Transverse colon (tissue), 4 donors: ENCODE data around the gene TESK2.

Experiments
- POLR2A ChIP-seq: fragments of 450-650 bp; IDR thresholded peaks from one replicate; pipeline ENCODE4 v1.6.1; 2016; ENCODE audit warnings: antibody characterized with exemption, mild to moderate bottlenecking, moderate library complexity
- POLR2AphosphoS5 ChIP-seq, 3 donors: sonication (generic); formaldehyde crosslinking; IDR thresholded peaks; one replicate each; pipeline ENCODE4 v1.6.1; 2016; ENCODE audit warnings: antibody characterized with exemption in 3 of 3
- TF ChIP-seq, protein P1 (sequence below), 5 experiments: fragments of 200-600 bp in 3 of 5; fragments of 450-650 bp in 2 of 5; sonication (generic) in 3 of 5; IDR thresholded peaks; 1 replicate in 2 of 5; 2 replicates in 3 of 5; pipeline ENCODE4 v1.5.1; 2016 to 2017; ENCODE audit warnings: antibody characterized with exemption in 5 of 5, inconsistent platforms in 3 of 5, mild to moderate bottlenecking in 2 of 5, moderate library complexity in 1 of 5

DNA sequence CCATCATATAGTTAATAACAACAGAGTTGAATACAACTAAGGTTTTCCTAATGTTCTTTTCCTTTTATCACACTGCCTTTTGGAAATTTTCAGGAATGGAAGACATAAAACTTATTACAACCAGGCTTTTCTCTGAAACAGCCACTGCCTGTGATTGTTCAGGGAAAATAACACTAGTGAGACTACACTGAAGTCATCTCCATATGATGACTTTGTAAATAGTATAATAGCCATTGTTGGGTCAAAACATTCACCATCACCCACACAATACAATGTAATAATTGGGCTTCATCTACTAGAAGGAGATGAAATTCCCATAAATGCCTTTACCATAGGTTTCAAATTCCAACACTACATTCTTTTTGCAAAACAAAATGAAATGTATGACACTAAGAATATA, 5.0 kb downstream of the TESK2 start:
- TF ChIP-seq, protein P1, sequence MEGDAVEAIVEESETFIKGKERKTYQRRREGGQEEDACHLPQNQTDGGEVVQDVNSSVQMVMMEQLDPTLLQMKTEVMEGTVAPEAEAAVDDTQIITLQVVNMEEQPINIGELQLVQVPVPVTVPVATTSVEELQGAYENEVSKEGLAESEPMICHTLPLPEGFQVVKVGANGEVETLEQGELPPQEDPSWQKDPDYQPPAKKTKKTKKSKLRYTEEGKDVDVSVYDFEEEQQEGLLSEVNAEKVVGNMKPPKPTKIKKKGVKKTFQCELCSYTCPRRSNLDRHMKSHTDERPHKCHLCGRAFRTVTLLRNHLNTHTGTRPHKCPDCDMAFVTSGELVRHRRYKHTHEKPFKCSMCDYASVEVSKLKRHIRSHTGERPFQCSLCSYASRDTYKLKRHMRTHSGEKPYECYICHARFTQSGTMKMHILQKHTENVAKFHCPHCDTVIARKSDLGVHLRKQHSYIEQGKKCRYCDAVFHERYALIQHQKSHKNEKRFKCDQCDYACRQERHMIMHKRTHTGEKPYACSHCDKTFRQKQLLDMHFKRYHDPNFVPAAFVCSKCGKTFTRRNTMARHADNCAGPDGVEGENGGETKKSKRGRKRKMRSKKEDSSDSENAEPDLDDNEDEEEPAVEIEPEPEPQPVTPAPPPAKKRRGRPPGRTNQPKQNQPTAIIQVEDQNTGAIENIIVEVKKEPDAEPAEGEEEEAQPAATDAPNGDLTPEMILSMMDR (IDR thresholded peaks at IDR 0.05): no peak
- TF ChIP-seq POLR2AphosphoS5 (IDR thresholded peaks at IDR 0.05) (no peak), POLR2A (no peak)
